ENCODE measurements around the gene CHTF8. TPM values are rescaled to one million over a fixed set of nuclear protein-coding genes. Genes with fewer than 3 reads are reported as not detected.

Gene CHTF8
- total RNA-seq, 1 experiment from 2014 or later: 161 TPM

- BruUV-seq (replicated peaks): no TSS peak
- peaks cover 34% of the 10 kb centered on the region for H3F3A ChIP-seq (ENCODE audit: insufficient read depth, low read depth)
- TF ChIP-seq CTCF (conservative IDR thresholded peaks at IDR 0.05) (no peak), EZH2 (IDR thresholded peaks at IDR 0.05; ENCODE audit: low read depth) (no peak)
- no peaks in the 10 kb centered on the region for H3K9me2 ChIP-seq (ENCODE audit: insufficient read depth)
- peak overlapping the region; percentile 54 for H3K4me2 ChIP-seq
- H4K20me1 ChIP-seq (ENCODE audit: insufficient read depth): no peaks in the 10 kb centered on the region
- ChIA-PET CTCF (interaction anchor here (0.6 kb wide), 2 partner anchors 43 to 340 kb away, joined by 3 to 4 read pairs; no protein-coding TSS in a partner anchor), POLR2A (ENCODE audit: unreplicated experiment) (interaction anchor here (0.7 kb wide), 1 partner anchor 60 kb away, joined by 6 read pairs; no protein-coding TSS in a partner anchor)
- intact Hi-C loops (cut with micrococcal nuclease; ENCODE audit: unreplicated experiment): no loop called here
- no peak for DNase-seq
- H3K27me3 ChIP-seq (ENCODE audit: insufficient read depth, low read depth): no peaks in the 10 kb centered on the region
- H3K9me3 ChIP-seq (ENCODE audit: insufficient read depth, low read depth): no peaks in the 10 kb centered on the region
- H3K27ac ChIP-seq: peak overlapping the region; percentile 85
- H2AFZ ChIP-seq: no peak overlapping the region
- peak overlapping the region; percentile 8; the same call in 1 of the 2 replicates for H3K4me3 ChIP-seq
- H3K79me2 ChIP-seq (ENCODE audit: low read depth): no peaks in the 10 kb centered on the region
- peaks cover 46% of the 10 kb centered on the region for H3K4me1 ChIP-seq (replicated peaks; ENCODE audit: insufficient read depth)
- no peaks in the 10 kb centered on the region for H3K36me3 ChIP-seq (ENCODE audit: low read depth)
Observed at GRCh38 chr16:69072640-69072974, 59.8 kb downstream of the CHTF8 start.

GRCh38 chr16:69071036-69071435, 61.4 kb downstream of the CHTF8 start:
- H3K9me3 ChIP-seq (ENCODE audit: insufficient read depth, low read depth): no peaks in the 10 kb centered on the region
- POLR2A ChIA-PET (ENCODE audit: unreplicated experiment): no interaction called here
- no peak overlapping the region for H2AFZ ChIP-seq
- intact Hi-C loops (cut with micrococcal nuclease; ENCODE audit: unreplicated experiment): no loop called here
- no peaks in the 10 kb centered on the region for H4K20me1 ChIP-seq (ENCODE audit: insufficient read depth)
- no peaks in the 10 kb centered on the region for H3K36me3 ChIP-seq (ENCODE audit: low read depth)
- H3K79me2 ChIP-seq (ENCODE audit: low read depth): no peaks in the 10 kb centered on the region
- H3K9me2 ChIP-seq (ENCODE audit: insufficient read depth): no peaks in the 10 kb centered on the region
- H3K4me2 ChIP-seq: no peak overlapping the region
- H3K4me1 ChIP-seq (replicated peaks; ENCODE audit: insufficient read depth): peaks cover 44% of the 10 kb centered on the region
- peak overlapping the region; percentile 24; the same call in 1 of the 2 replicates for H3K27ac ChIP-seq
- no peak overlapping the region for H3K4me3 ChIP-seq
- CTCF ChIA-PET: interaction anchor here (0.6 kb wide), 1 partner anchor 41 kb away, joined by 12 read pairs; no protein-coding TSS in a partner anchor
- BruUV-seq (replicated peaks): no TSS peak
- no peak for DNase-seq
- TF ChIP-seq CTCF (conservative IDR thresholded peaks at IDR 0.05) (no peak), EZH2 (IDR thresholded peaks at IDR 0.05; ENCODE audit: low read depth) (no peak)
- H3K27me3 ChIP-seq (ENCODE audit: insufficient read depth, low read depth): no peaks in the 10 kb centered on the region
- peaks cover 25% of the 10 kb centered on the region for H3F3A ChIP-seq (ENCODE audit: insufficient read depth, low read depth)

GRCh38 chr16:69069504-69069903, 62.9 kb downstream of the CHTF8 start:
- Histone ChIP-seq H3K9me3 (ENCODE audit: insufficient read depth, low read depth) (no peaks in the 10 kb centered on the region), H3K9me2 (ENCODE audit: insufficient read depth) (no peaks in the 10 kb centered on the region), H3K27me3 (ENCODE audit: insufficient read depth, low read depth) (no peaks in the 10 kb centered on the region), H3K4me2 (no peak overlapping the region), H3K4me1 (replicated peaks; ENCODE audit: insufficient read depth) (peaks cover 48% of the 10 kb centered on the region), H3K4me3 (no peak overlapping the region), H3F3A (ENCODE audit: insufficient read depth, low read depth) (peaks cover 36% of the 10 kb centered on the region), H2AFZ (no peak overlapping the region), H4K20me1 (ENCODE audit: insufficient read depth) (no peaks in the 10 kb centered on the region), H3K79me2 (ENCODE audit: low read depth) (no peaks in the 10 kb centered on the region), H3K27ac (no peak overlapping the region), H3K36me3 (ENCODE audit: low read depth) (no peaks in the 10 kb centered on the region)
- ChIA-PET CTCF (interaction anchor here (0.5 kb wide), 1 partner anchor 51 kb away, joined by 6 read pairs; no protein-coding TSS in a partner anchor), POLR2A (ENCODE audit: unreplicated experiment) (no interaction called here)
- TF ChIP-seq CTCF (conservative IDR thresholded peaks at IDR 0.05) (no peak), EZH2 (IDR thresholded peaks at IDR 0.05; ENCODE audit: low read depth) (no peak)
- no TSS peak for BruUV-seq (replicated peaks)
- DNase-seq: no peak
- intact Hi-C loops (cut with micrococcal nuclease; ENCODE audit: unreplicated experiment): no loop called here

Other genes starting within 250 kb of the CHTF8 start
- 2.5 and 2.7 TPM in 2 replicates for gene HAS3, start 26.9 kb downstream of the CHTF8 start, total RNA-seq (2021)
- 42.1 and 45.9 TPM in 2 replicates for gene UTP4, start 61 bp upstream of the CHTF8 start, total RNA-seq (2021)
- gene SNTB2, start 54.6 kb upstream of the CHTF8 start, total RNA-seq (2021): 30.3 and 33.8 TPM in 2 replicates
- gene VPS4A, start 178.8 kb upstream of the CHTF8 start, total RNA-seq (2021): 25.4 and 26.7 TPM in 2 replicates
- 16.7 and 20.3 TPM in 2 replicates for gene PDF, start 198.0 kb upstream of the CHTF8 start, total RNA-seq (2021)
- gene COG8, start 207.0 kb upstream of the CHTF8 start, total RNA-seq (2021): 39.9 and 41.9 TPM in 2 replicates
- gene NIP7, start 207.2 kb upstream of the CHTF8 start, total RNA-seq (2021): 23.6 and 29.5 TPM in 2 replicates
- gene TMED6, start 219.2 kb upstream of the CHTF8 start, total RNA-seq (2021): 0.59 TPM in 1 of 2 replicates, not detected in the other

Data from PC-9 (cell line).